A673 (cell line): ENCODE data around the gene HNRNPM. TPM values are rescaled to one million over a fixed set of nuclear protein-coding genes. Genes with fewer than 3 reads are reported as not detected.

Source experiments
- BruUV-seq: library from RNA; stranded (reverse); fragments of 400-500 nt; replicated peaks from 2 replicates; lab custom pipeline; 2021; lab: Mats Ljungman, UMichigan
- CTCF ChIA-PET: fragments of 300-600 bp; sonication (Branson Sonifier 250); formaldehyde crosslinking; loops from one replicate; lab custom pipeline; 2022; ENCODE audit warnings: antibody characterized with exemption; lab: Charles Lee
- POLR2A ChIA-PET: fragments of 300-600 bp; sonication (Branson Sonifier 250); formaldehyde crosslinking; loops from one replicate; lab custom pipeline; 2022; ENCODE audit warnings: antibody characterized with exemption; ENCODE audit not compliant: low non-redundant PET; lab: Charles Lee
- DNase-seq: peaks from one replicate; pipeline ENCODE4 v3.0.0-alpha.2; 2015; ENCODE audit warnings: low spot score
- H3K27ac ChIP-seq: fragments of 200-600 bp; sonication (generic); 2 replicates; pipeline ENCODE4 v1.5.1; 2016; ENCODE audit warnings: mixed run types, low read depth, mild to moderate bottlenecking, mixed read lengths, antibody characterized with exemption, low read length; ENCODE audit not compliant: poor library complexity, severe bottlenecking
- H3K27me3 ChIP-seq: fragments of 200-600 bp; sonication (generic); replicated peaks from 2 replicates; pipeline ENCODE4 v1.6.1; 2017; ENCODE audit warnings: mixed run types, low read depth, mild to moderate bottlenecking, mixed read lengths, antibody characterized with exemption, low read length; ENCODE audit not compliant: insufficient read depth, poor library complexity
- H3K36me3 ChIP-seq: fragments of 200-600 bp; sonication (generic); 2 replicates; pipeline ENCODE4 v1.6.1; 2016; ENCODE audit warnings: mixed run types, mild to moderate bottlenecking, mixed read lengths, antibody characterized with exemption, low read length; ENCODE audit not compliant: insufficient read depth, poor library complexity, severe bottlenecking
- H3K4me1 ChIP-seq: fragments of 200-600 bp; sonication (generic); 2 replicates; pipeline ENCODE4 v1.6.1; 2017; ENCODE audit warnings: mixed run types, mild to moderate bottlenecking, mixed read lengths, antibody characterized with exemption, low read length; ENCODE audit not compliant: insufficient read depth, poor library complexity, severe bottlenecking
- H3K4me3 ChIP-seq: fragments of 200-600 bp; sonication (generic); 2 replicates; pipeline ENCODE4 v1.5.1; 2016; ENCODE audit warnings: low read depth, mixed run types, mild to moderate bottlenecking, mixed read lengths, low read length; ENCODE audit not compliant: poor library complexity, severe bottlenecking
- H3K9me3 ChIP-seq: fragments of 200-600 bp; sonication (generic); 2 replicates; pipeline ENCODE4 v1.6.1; 2016; ENCODE audit warnings: mixed run types, low read depth, mild to moderate bottlenecking, mixed read lengths, antibody characterized with exemption, low read length; ENCODE audit not compliant: poor library complexity, severe bottlenecking
- CTCF ChIP-seq: fragments of 300-800, 200-600 bp; sonication (generic); conservative IDR thresholded peaks from 2 replicates; pipeline ENCODE4 v1.5.1; 2017; ENCODE audit warnings: low read depth, mild to moderate bottlenecking, antibody characterized with exemption, low read length, moderate library complexity, mixed read lengths
- EZH2 ChIP-seq: fragments of 200-600 bp; sonication (generic); IDR thresholded peaks from 2 replicates; pipeline ENCODE4 v1.6.1; 2017; ENCODE audit warnings: borderline replicate concordance, low read depth, mild to moderate bottlenecking, mixed read lengths, antibody characterized with exemption, low read length; ENCODE audit not compliant: poor library complexity, severe bottlenecking
- intact Hi-C: fragments of 100-400 bp; cut with micrococcal nuclease; formaldehyde crosslinking; loops from one replicate; pipeline ENCODE4 v1.10.0; 2022; ENCODE audit not compliant: unreplicated experiment
- total RNA-seq: library from RNA; stranded (reverse); gene quantifications from 2 replicates; pipeline ENCODE4 v1.2.3, GENCODE V29; 2021

The HNRNPM gene
- total RNA-seq, 1 experiment from 2014 or later: 436 TPM

- BruUV-seq: no TSS peak
- TF ChIP-seq CTCF (no peak), EZH2 (no peak)
- Histone ChIP-seq H3K4me3 (no peak overlapping the region), H3K9me3 (no peaks in the 10 kb centered on the region), H3K27ac (no peak overlapping the region), H3K4me1 (peaks cover 22% of the 10 kb centered on the region), H3K36me3 (peaks cover 56% of the 10 kb centered on the region), H3K27me3 (no peaks in the 10 kb centered on the region)
- POLR2A ChIA-PET: interaction anchor here (0.5 to 0.7 kb wide), 2 partner anchors 52 to 1993 kb away, joined by 4 to 22 read pairs; no protein-coding TSS in a partner anchor
- intact Hi-C loops: no loop called here
- CTCF ChIA-PET: no interaction called here
- DNase-seq: no peak
Observed at GRCh38 chr19:8453616-8454015, 8.8 kb downstream of the HNRNPM start.

- BruUV-seq: no TSS peak
- no peak overlapping the region for H3K4me3 ChIP-seq
- CTCF ChIA-PET: no interaction called here
- H3K9me3 ChIP-seq: no peaks in the 10 kb centered on the region
- peaks cover 62% of the 10 kb centered on the region for H3K36me3 ChIP-seq
- POLR2A ChIA-PET: no interaction called here
- H3K4me1 ChIP-seq: peaks cover 22% of the 10 kb centered on the region
- H3K27me3 ChIP-seq: no peaks in the 10 kb centered on the region
- no peak overlapping the region for H3K27ac ChIP-seq
- intact Hi-C loops: no loop called here
- DNase-seq: no peak
- no peak for TF ChIP-seq CTCF
- TF ChIP-seq EZH2: no peak
Observed at GRCh38 chr19:8454218-8454617, 9.4 kb downstream of the HNRNPM start.

GRCh38 chr19:8455018-8455417, 10.2 kb downstream of the HNRNPM start:
- CTCF ChIA-PET: no interaction called here
- peaks cover 29% of the 10 kb centered on the region for H3K4me1 ChIP-seq
- H3K36me3 ChIP-seq: peaks cover 66% of the 10 kb centered on the region
- no peak for DNase-seq
- no peaks in the 10 kb centered on the region for H3K27me3 ChIP-seq
- no peak overlapping the region for H3K4me3 ChIP-seq
- POLR2A ChIA-PET: no interaction called here
- H3K9me3 ChIP-seq: no peaks in the 10 kb centered on the region
- TF ChIP-seq CTCF (no peak), EZH2 (no peak)
- no peak overlapping the region for H3K27ac ChIP-seq
- BruUV-seq: no TSS peak
- intact Hi-C loops: no loop called here
